ENCODE measurements around the gene STK11.

DNA sequence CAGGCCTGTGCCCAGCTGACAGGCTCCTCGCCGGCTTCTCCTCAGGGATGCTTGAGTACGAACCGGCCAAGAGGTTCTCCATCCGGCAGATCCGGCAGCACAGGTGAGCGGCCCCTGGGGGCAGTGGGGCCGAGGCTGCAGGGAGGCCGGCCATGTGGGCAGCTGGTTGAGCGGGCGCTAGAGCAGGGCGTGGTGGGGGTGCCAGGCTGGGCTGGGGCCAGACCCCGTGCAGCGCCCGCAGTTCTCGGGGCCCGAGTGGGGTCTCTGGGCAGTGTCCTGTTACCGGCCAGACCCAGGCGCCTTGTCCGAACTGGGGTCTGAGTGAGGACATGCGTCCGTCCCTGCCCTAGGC lies 16.3 kb downstream of the STK11 start:
- TF ChIP-seq CTCF (IDR thresholded peaks at IDR 0.05) (no peak), POLR2A (IDR thresholded peaks at IDR 0.05) (no peak)

Measured in body of pancreas (tissue), 4 donors.